Transverse colon (tissue), 4 donors: ENCODE data around the gene SMCO2. TPM values are rescaled to one million over a fixed set of nuclear protein-coding genes. Genes with fewer than 3 reads are reported as not detected.

Experiments
- DNase-seq: peaks from one replicate; pipeline ENCODE4 v3.0.0-alpha.2; 2019
- H3K27ac ChIP-seq, 4 donors: fragments of 200-600 bp; sonication (generic); 2 replicates each; pipeline ENCODE4 v1.5.1; 2016 to 2018; ENCODE audit warnings: inconsistent platforms in 4 of 4
- H3K27me3 ChIP-seq: fragments of 200-600 bp; sonication (generic); 2 replicates; pipeline ENCODE4 v1.5.1; 2017; ENCODE audit warnings: inconsistent platforms
- H3K36me3 ChIP-seq, 4 donors: fragments of 200-600 bp; sonication (generic); 2 replicates each; pipeline ENCODE4 v1.5.1; 2017 to 2019; ENCODE audit warnings: inconsistent platforms in 4 of 4
- H3K4me1 ChIP-seq, 4 donors: fragments of 200-600 bp; sonication (generic); 2 replicates each; pipeline ENCODE4 v1.5.1; 2017 to 2020; ENCODE audit warnings: inconsistent platforms in 4 of 4
- H3K4me3 ChIP-seq, 4 donors: fragments of 200-600 bp; sonication (generic); 1 replicate in 1 of 4; 2 replicates in 3 of 4; pipeline versions ENCODE4 v1.5.1 to v1.6.1; 2017 to 2019; ENCODE audit warnings: inconsistent platforms in 4 of 4
- H3K9me3 ChIP-seq, 2 donors: fragments of 200-600 bp; sonication (generic); 2 replicates each; pipeline ENCODE4 v1.5.1; 2017 to 2019; ENCODE audit warnings: inconsistent platforms in 2 of 2
- CTCF ChIP-seq, 5 experiments: fragments of 200-600 bp in 3 of 5; fragments of 450-650 bp in 2 of 5; sonication (generic) in 3 of 5; IDR thresholded peaks; 1 replicate in 2 of 5; 2 replicates in 3 of 5; pipeline ENCODE4 v1.5.1; 2016 to 2017; ENCODE audit warnings: antibody characterized with exemption in 5 of 5, inconsistent platforms in 3 of 5, mild to moderate bottlenecking in 2 of 5, moderate library complexity in 1 of 5
- EP300 ChIP-seq: sonication (generic); formaldehyde crosslinking; IDR thresholded peaks from one replicate; pipeline ENCODE4 v1.6.1; 2017; ENCODE audit warnings: antibody characterized with exemption, low read depth
- POLR2A ChIP-seq: fragments of 450-650 bp; IDR thresholded peaks from one replicate; pipeline ENCODE4 v1.6.1; 2016; ENCODE audit warnings: antibody characterized with exemption, mild to moderate bottlenecking, moderate library complexity
- POLR2AphosphoS5 ChIP-seq, 3 donors: sonication (generic); formaldehyde crosslinking; IDR thresholded peaks; one replicate each; pipeline ENCODE4 v1.6.1; 2016; ENCODE audit warnings: antibody characterized with exemption in 3 of 3
- WGBS, 2 donors: methylation state at CpG; one replicate each; pipeline ENCODE4 v1.1.5; 2018; ENCODE audit warnings: low coverage in 1 of 2; 5-methylcytosine and 5-hydroxymethylcytosine counted together
- in situ Hi-C, 4 donors: fragments of 200-750 bp; cut with MboI; loops; one replicate each; pipeline versions ENCODE4 v1.15.0 to v1.15.1; 2017; ENCODE audit warnings: low sequenced_read_pairs in 3 of 4, low pct_ligation_motif_present in 1 of 4, low pct_unique_long_range_greater_than_20kb in 1 of 4
- intact Hi-C: fragments of 100-400 bp; cut with DNase I; formaldehyde crosslinking; loops from one replicate; pipeline ENCODE4 v1.15.1; 2023; ENCODE audit warnings: low total_unique reads
- total RNA-seq, 4 donors: library from RNA; depleted of rRNA; stranded (reverse); fragments of >200 nt; gene quantifications; one replicate each; pipeline ENCODE4 v1.1.0, GENCODE V29; 2016

SMCO2 gene
- total RNA-seq, 4 donors from 2014 or later: not detected

GRCh38 chr12:27548301-27549199 lies 102.0 kb downstream of the SMCO2 start:
- Histone ChIP-seq H3K4me3 (no peak overlapping the region), H3K27ac (peak overlapping the region in 3 of 4 donors; percentile 40 to 69 (median 47)), H3K9me3 (no peaks in the 10 kb centered on the region), H3K27me3 (no peaks in the 10 kb centered on the region), H3K4me1 (peaks cover 14 to 28% (median 16%) of the 10 kb centered on the region in 4 donors), H3K36me3 (no peaks in the 10 kb centered on the region)
- WGBS, 2 donors: 79 to 88% methylated on average over 7 to 8 of the region's 8 CpGs
- no peak for DNase-seq
- TF ChIP-seq POLR2A (no peak), CTCF (IDR thresholded peaks at IDR 0.05) (no peak), EP300 (no peak), POLR2AphosphoS5 (IDR thresholded peaks at IDR 0.05) (no peak)
- in situ Hi-C loops: no loop called here
- intact Hi-C loops: no loop called here

GRCh38 chr12:27549236-27549800 lies 102.8 kb downstream of the SMCO2 start:
- H3K4me1 ChIP-seq: peaks cover 14 to 36% (median 18%) of the 10 kb centered on the region in 4 donors
- H3K27ac ChIP-seq: peak overlapping the region; percentile 40 to 69 (median 58)
- in situ Hi-C loops (no loop called here), intact Hi-C loops (no loop called here)
- DNase-seq: no peak
- no peaks in the 10 kb centered on the region for H3K36me3 ChIP-seq
- H3K9me3 ChIP-seq: no peaks in the 10 kb centered on the region
- TF ChIP-seq POLR2AphosphoS5 (IDR thresholded peaks at IDR 0.05) (peak in 1 of 3 donors; percentile 8), POLR2A (no peak), EP300 (no peak)
- H3K4me3 ChIP-seq: no peak overlapping the region
- WGBS, 2 donors: 42 to 52% methylated on average over 5 to 8 of the region's 8 CpGs
- H3K27me3 ChIP-seq: no peaks in the 10 kb centered on the region

GRCh38 chr12:27549801-27550652 lies 103.5 kb downstream of the SMCO2 start:
- no peaks in the 10 kb centered on the region for H3K27me3 ChIP-seq
- no peaks in the 10 kb centered on the region for H3K36me3 ChIP-seq
- in situ Hi-C loops (no loop called here), intact Hi-C loops (no loop called here)
- no peak overlapping the region for H3K4me3 ChIP-seq
- 32 to 36% methylated on average over 8 to 12 of the region's 12 CpGs for WGBS, 2 donors
- peak overlapping the region; percentile 40 to 69 (median 58) for H3K27ac ChIP-seq
- peak; percentile 15 to 48 (median 37) for TF ChIP-seq POLR2AphosphoS5 (IDR thresholded peaks at IDR 0.05)
- no peak for TF ChIP-seq POLR2A
- H3K4me1 ChIP-seq: peaks cover 14 to 43% (median 18%) of the 10 kb centered on the region in 4 donors
- no peaks in the 10 kb centered on the region for H3K9me3 ChIP-seq
- DNase-seq: peak; percentile 74

DNA sequence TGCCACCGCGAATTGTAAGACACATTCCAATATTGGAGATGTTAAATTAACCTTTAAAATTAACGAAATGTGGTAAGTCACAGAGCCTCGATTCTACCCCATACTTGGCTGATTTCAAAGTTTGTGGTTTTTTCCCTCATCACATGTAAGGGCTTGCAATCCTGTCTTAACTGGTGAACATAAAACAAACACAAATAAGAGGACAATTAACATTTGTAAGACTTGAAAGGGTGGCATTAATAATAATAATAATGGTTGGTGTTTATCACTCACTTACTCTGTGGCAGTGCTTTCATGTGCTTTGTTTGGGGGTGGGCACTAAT lies 104.1 kb downstream of the SMCO2 start:
- in situ Hi-C loops: no loop called here
- TF ChIP-seq EP300 (no peak), POLR2AphosphoS5 (IDR thresholded peaks at IDR 0.05) (no peak), POLR2A (no peak), CTCF (IDR thresholded peaks at IDR 0.05) (no peak)
- 57 to 74% methylated on average over 4 of the region's 4 CpGs for WGBS, 2 donors
- Histone ChIP-seq H3K4me3 (no peak overlapping the region), H3K9me3 (no peaks in the 10 kb centered on the region), H3K4me1 (peaks cover 14 to 49% (median 18%) of the 10 kb centered on the region in 4 donors), H3K27me3 (no peaks in the 10 kb centered on the region), H3K36me3 (no peaks in the 10 kb centered on the region), H3K27ac (peak overlapping the region; percentile 15 to 69 (median 44))
- no peak for DNase-seq
- intact Hi-C loops: no loop called here
